ENCODE data around the gene TMEM238. TPM values are rescaled to one million over a fixed set of nuclear protein-coding genes. Genes with fewer than 3 reads are reported as not detected.
"Not testable (repeated sequence)": the region's sequence is repeated elsewhere in the genome, so short reads cannot be mapped to it uniquely, and the experiment has no call there.

The TMEM238 gene
- total RNA-seq, 2 experiments from 2014 or later = 11.3 to 12.1 TPM

DNA sequence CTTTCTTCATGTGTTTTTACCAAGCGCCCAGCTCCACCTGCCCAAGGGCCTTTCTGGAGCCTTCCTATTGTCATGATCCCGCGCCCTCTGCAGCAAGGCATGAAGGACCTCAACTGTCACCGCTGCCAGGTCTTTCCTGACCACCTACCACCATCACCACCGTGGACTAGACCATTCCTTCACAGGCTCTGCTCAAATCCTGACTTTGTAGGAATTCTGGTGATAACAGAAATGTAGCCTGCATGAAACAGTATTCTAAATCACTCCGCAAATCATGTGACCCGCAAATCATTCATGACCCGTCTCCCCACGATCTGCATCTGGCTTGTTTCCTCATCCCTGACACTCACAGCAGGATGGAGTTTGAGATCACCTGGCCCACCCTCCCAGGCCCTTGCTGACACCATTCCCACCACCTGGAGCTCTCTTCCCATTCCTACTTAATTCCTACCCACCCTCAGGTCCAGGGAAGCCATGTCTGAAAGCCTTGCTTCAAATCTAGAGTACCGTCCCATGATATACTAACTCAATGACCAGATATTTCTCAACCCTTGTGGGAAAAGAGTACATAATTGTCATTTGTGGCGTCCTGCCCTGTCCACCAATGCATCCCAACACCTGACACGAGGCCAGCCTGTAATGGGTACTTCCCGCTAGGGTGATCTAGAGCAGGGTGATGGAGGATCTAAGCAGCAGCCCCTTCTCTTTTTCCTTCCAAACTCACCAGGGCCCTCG, 22.2 kb upstream of the TMEM238 start:
- POLR2A ChIA-PET = interaction anchor here (2.4 to 3.2 kb wide), 3 partner anchors 17 to 22 kb away, joined by 14 to 26 read pairs (median 16); partner anchors contain the start of genes RPL28 and TMEM238
- CTCF ChIA-PET = interaction anchor here (1.0 to 1.8 kb wide), 3 partner anchors 12 to 104 kb away, joined by 3 to 5 read pairs (median 4); partner anchors contain the start of gene TMEM238

DNA sequence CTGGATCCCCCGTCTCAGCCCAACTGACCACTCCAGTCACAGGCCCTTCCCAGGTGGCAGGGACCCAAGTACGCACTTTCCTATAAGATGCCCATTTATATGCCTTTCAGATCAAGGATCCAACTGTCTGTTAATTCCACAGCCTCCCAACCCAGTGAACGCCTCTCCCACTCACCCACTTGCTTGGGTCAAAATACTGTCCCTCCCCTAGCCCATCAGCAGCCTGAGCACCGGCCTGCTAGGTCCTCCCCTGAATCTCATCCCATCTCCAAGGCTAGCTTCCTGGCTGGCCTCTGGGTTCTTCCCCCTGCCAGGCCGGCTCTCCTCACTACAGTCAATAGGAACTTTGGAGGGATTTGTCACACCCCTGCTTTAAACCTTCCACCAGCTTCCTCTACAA, 21.5 kb upstream of the TMEM238 start:
- POLR2A ChIA-PET = interaction anchor here (2.5 to 3.2 kb wide), 2 partner anchors 19 to 22 kb away, joined by 16 to 26 read pairs; partner anchors contain the start of genes RPL28 and TMEM238
- CTCF ChIA-PET = interaction anchor here (1.0 to 1.2 kb wide), 2 partner anchors 13 to 103 kb away, joined by 3 to 4 read pairs; no protein-coding TSS in a partner anchor

DNA sequence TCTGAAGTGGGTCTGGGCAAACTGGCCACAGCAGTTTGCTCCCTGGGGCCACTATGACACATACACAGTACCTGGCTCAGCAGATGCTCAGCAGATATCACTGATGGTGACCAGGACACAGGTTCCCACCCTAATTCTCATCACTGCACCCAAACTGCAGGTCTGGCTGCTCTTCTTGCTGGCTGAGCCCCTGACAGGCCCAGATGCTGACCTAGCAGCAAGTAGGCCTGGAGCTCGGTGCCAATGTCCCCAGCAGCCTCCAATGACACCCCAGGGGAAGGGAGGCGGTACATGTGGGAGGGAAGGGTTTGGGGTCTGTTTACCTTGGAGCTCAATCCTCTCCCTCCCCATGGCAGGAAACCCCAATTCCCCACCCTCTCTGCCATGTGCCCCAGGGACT, 18.4 kb upstream of the TMEM238 start:
- ChIA-PET CTCF (no interaction called here), POLR2A (interaction anchor here (2.2 to 3.0 kb wide), 2 partner anchors 12 to 14 kb away, joined by 5 to 7 read pairs; no protein-coding TSS in a partner anchor)

DNA sequence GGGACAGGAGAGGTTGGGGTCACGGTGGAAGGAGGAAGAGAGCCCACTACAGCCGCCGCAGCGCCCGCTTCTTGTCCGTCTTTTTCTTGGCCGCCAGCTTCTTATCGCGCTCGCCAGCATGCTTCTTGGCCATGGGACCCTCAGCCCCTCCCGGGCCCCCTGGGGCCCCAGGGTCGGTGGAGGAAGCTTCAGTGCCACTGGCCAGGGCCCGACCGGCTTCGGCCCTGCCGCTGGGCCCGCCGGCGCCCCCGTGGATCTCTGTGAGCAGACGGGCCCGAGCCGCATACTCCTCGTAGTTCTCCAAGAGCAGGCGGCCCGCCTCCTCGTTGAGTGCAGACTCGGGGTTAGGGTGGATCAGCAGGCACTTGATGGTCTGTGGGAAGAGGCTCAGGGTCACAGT, 17.3 kb upstream of the TMEM238 start:
- CTCF ChIA-PET = not testable (repeated sequence)
- POLR2A ChIA-PET = interaction anchor here (2.2 to 3.0 kb wide), 2 partner anchors 11 to 13 kb away, joined by 5 to 7 read pairs; no protein-coding TSS in a partner anchor

DNA sequence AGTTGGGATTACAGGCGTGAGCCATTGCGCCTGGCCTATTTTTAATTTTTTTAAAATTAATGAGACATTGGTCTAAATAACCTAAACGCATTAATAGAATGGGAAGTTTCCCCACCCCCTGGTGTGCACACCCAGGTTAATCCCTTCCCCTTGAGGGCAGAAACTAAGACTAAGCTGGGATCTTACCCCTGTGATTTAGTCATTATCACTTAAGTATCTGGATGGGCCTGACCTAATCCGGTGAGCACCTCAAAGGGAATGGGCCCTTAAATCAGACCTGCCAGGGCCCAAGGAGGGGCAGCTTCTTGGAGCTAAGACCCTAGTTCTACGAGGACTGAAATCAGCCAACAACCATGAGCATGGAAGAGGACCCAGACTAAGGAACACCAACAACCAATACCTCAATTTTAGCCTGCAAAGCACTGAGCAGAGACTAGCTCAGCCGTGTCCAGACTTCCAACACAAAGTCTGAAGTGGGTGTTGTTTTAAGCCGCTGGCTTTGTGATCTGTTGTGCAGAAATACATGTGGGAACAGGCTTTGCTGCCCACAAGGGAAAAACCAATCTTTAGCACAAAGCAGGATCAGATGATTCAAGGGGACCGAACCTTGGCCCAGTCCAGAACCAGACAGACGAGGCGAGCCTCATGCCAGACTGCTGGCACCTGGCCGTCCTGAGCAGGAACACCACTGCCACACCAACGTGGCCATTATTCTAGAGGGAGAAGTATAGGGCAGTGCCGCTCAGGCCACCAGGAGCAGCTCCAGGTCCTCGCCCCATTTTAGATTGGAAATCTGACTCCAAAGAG, 16.4 kb upstream of the TMEM238 start:
- ChIA-PET CTCF (no interaction called here), POLR2A (interaction anchor here (2.2 to 3.0 kb wide), 2 partner anchors 10 to 12 kb away, joined by 5 to 7 read pairs; no protein-coding TSS in a partner anchor)

DNA sequence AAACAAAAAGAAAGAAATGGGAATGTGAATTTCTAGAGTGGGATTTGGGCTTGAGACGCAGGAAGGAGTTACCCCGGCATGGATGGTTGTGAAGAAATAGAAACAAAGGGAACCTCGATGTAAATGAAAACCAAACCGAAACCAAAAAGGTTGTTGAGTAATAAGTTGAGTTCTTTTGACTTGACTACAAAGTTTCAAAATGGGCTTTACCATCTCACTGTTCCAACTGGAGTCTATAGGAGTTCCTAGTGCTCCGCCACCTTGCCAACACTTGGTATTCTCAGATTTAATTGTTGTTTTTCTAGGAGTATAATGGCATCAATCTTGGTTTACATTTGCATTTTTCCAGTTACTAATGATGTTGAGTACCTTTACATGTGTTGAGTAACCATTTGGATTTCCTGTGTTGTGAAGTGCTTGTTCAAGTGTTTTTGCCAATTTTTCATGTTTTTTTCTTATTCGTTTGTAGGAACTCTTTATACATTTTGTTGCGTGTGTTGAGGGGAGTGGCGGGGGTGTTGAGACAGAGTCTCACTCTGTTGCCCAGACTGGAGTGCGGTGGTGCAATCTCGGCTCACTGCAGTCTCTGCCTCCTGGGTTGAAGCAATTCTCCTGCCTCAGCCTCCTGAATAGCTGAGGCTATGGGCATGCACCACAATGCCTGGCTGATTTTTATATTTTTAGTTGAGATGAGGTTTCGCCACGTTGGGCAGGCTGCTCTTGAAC, 14.3 kb upstream of the TMEM238 start:
- POLR2A ChIA-PET = interaction anchor here (1.4 kb wide), 1 partner anchor 12 kb away, joined by 6 read pairs; the partner anchor contains the start of gene RPL28
- CTCF ChIA-PET = no interaction called here

DNA sequence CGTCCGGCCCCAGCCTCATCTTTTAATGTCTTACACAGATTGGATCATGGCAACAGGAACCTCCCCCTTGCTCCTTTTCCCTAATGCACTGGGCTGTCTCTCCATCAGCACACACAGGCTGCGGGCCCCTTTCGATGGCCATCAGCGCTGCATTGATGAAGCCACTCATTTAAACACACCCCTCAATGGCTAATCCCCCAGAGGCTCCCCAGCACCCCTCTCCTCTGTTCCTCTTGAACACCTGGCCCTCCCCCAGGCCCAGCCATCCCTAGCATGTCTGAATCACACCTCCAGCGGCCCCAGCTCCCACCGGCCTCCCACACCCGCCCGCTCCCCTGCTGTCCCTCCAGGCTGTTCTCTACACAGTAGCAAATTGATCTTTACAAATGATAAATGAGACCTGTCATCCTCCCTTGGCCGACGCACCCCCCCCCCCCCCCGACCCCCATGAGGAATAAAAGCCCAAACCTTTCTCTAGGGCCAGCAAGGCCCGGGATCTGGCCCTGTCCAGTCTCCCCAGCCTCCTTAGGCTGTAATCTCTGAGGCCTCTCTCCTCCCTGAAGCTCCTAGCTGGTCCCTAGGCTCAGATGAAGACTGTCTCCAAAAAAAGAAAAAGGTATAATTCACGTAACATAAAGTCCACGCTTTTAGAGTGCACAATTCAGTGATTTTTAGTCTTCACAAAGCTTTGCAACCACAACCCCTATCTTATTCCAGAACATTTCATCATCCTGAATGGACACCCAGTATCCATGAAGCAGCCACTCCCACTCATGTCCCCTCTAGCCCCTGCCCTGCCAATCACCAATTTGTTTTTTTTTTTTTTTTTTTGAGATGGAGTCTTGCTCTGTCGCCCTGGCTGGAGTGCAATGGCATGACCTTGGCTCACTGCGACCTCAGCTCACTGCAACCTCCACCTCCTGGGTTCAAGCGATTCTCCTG, 9.0 kb upstream of the TMEM238 start:
- ChIA-PET CTCF (no interaction called here), POLR2A (interaction anchor here (0.6 to 1.6 kb wide), 2 partner anchors 14 to 157 kb away, joined by 3 read pairs; no protein-coding TSS in a partner anchor)

DNA sequence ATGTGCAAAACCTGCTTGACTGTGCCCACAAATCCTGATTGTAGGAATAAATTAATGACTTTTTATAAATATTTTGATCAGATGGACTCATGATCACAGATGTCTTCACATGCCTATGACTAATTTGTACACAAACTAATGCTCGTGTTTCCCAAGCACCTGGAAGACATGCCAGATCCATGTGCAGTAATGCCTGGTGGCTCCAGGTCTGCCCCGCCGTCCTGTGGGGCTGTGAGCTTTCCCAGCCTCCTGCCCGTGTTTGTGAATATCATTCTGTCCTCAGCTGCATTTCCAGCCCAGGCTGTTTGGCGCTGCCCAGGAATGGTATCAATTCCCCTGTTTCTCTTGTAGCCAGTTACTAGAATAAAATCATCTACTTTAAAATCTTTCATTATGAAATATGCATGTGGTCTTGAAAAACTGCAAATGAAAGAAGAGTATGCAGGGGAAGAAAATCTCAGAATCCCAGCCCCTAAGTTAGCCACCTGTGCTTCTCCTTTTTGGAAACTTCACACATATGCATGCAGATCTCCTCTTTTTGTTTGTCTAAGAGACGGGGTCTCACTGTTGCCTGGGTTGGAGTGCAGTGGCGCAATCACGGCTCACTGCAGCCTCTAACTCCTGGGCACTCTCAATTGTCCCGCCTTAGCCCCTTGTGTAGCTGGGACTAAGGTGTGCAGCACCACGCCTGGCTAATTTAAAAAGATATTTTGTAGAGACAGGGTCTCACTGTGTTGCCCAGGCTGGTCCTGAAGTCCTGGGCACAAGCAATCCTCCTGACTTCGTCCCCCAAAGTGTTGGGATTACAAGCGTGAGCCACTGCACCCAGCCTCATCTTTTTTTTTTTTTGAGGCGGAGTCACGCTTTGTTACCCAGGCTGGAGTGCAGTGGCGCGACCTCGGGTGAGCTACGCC, 7.9 kb upstream of the TMEM238 start:
- ChIA-PET CTCF (no interaction called here), POLR2A (interaction anchor here (0.6 kb wide), 1 partner anchor 156 kb away, joined by 3 read pairs; no protein-coding TSS in a partner anchor)

DNA sequence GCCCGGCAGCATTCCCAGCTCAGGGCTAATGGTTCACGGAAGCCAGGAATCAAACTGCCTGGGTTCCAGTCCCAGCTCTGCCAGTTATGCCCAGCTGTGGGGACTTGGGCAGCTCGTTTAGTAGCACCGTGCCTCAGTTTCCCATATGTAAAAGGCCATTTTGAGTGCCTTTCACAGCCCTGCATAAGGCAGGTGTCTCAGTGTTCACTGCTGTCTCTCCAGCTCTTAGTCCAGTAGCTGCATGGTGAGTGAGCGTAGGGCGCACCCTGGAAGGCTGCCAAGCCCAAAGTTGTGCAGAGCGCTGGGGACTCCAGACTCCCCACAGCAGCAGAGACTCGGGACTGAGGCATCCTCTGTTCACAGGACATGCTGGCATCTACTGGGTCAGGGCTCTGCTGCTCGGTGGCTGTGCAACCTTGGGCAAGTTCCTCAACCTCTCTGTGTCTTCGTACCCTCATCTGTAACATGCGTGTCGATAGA, 7.1 kb upstream of the TMEM238 start:
- ChIA-PET CTCF (interaction anchor here (2.0 kb wide), 1 partner anchor 89 kb away, joined by 6 read pairs; no protein-coding TSS in a partner anchor), POLR2A (interaction anchor here (1.2 to 3.6 kb wide), 2 partner anchors 10 to 16 kb away, joined by 5 to 14 read pairs; partner anchors contain the start of gene UBE2S)

DNA sequence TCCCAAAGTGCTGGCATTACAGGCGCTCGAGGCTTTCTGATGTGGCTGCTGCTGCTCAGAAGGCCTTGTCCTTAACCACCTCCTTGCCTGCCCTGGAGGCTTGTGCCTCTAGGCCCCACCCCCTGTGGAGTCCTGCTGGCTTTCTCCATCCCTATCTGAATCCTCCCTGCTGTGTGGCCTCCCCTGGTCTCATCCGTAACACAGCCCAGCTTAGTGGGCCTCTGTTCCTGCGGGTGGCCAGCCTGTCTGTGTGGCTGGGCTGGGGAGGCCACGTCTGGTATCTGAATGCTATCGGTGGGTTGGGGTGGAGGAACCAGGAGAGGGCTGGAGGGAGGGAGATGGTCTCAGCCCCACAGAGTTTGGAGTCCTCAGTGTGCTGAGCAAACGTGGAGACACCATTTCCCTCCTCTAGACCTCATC, 6.4 kb upstream of the TMEM238 start:
- POLR2A ChIA-PET = interaction anchor here (1.2 to 3.6 kb wide), 3 partner anchors 11 to 17 kb away, joined by 5 to 14 read pairs (median 8); partner anchors contain the start of gene UBE2S
- CTCF ChIA-PET = interaction anchor here (2.0 kb wide), 1 partner anchor 89 kb away, joined by 6 read pairs; no protein-coding TSS in a partner anchor

DNA sequence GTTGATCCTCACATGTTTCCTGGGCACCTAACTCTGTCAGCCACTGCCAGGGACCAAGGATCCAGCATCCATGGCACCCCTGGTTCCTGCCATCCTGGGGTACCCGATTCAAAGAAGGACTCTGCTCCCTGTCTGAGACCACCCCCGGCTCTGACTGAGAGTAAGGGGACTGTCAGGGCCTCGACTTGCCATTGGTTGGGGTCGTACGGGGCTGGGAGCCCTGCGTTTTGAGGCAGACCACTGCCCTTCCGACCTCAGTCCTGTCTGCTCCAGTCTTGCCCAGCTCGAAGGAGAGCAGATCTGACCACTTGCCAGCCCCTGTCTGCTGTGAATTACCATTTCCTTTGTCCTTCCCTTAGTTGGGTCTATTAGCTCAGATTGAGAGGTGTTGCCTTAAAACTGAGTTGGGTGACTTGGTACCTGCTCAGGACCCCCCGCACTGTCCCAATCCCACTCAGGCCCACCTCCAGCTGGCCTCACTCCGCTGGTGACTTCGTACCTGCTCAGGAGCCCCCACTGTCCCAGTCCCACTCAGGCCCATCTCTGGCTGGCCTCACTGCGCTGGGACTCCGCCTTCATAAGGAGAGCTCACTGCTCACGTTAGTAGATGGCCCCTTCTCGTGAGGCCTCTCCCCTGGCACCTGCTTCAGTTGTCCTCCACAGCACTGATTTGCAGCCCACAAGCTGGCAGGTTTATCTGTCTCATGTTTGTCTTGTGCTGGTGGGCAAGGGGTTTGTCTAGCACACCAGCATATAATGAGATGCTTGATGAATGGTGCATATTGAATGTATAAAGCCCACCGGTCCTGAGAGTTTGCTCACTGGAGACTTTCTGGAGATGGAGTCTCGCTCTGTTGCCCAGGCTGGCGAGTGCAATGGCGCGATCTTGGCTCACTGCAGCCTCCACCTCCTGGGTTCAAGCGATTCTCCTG, 5.6 kb upstream of the TMEM238 start:
- POLR2A ChIA-PET = interaction anchor here (1.2 to 3.6 kb wide), 3 partner anchors 12 to 18 kb away, joined by 5 to 14 read pairs (median 8); partner anchors contain the start of gene UBE2S
- CTCF ChIA-PET = interaction anchor here (2.0 kb wide), 1 partner anchor 88 kb away, joined by 6 read pairs; no protein-coding TSS in a partner anchor

DNA sequence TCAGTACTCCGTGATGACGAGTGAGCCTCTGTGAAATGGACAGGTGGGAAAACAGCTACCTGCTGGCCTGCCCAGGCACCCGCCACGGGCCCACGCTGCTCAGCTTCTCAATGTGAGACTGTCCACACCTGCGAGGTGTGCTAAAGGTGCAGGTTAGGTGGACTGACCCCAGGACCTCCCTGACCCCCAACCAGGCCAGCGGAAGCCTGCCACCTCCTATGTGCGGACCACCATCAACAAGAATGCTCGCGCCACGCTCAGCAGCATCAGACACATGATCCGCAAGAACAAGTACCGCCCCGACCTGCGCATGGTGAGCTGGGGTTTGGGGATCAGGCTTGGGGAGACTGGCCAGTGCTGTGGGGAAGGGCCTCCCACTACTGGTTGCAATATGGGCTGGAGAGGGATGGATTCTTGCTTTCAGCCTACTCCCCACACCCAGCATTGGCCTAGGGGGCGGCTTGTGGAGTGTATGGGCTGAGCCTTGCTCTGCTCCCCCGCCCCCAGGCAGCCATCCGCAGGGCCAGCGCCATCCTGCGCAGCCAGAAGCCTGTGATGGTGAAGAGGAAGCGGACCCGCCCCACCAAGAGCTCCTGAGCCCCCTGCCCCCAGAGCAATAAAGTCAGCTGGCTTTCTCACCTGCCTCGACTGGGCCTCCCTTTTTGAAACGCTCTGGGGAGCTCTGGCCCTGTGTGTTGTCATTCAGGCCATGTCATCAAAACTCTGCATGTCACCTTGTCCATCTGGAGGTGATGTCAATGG, 3.8 kb upstream of the TMEM238 start:
- POLR2A ChIA-PET = interaction anchor here (1.2 to 3.6 kb wide), 6 partner anchors 14 to 133 kb away, joined by 3 to 16 read pairs (median 6); partner anchors contain the start of gene UBE2S

DNA sequence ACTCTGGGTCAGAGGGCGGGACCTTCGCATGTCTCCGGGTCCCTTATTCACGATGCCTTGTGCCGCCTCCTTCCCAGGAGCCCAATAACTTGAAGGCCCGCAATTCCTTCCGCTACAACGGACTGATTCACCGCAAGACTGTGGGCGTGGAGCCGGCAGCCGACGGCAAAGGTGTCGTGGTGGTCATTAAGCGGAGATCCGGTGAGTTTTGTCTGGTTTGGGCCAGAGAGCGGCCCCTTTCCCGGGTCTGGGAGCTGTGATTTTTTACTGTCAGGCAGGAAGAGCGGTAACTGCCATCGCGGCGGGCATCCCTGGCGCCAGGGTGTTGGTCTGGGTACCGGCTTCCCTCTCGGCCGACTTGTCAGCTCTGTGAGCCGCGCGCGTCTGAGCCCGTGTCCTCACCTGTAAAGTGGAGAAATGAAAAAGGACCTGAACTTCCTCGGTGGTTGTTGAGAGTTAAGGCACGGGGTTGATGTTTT, 2.4 kb upstream of the TMEM238 start:
- ChIA-PET CTCF (interaction anchor here (1.2 kb wide), 1 partner anchor 85 kb away, joined by 3 read pairs; no protein-coding TSS in a partner anchor), POLR2A (interaction anchor here (0.9 to 2.1 kb wide), 5 partner anchors 11 to 132 kb away, joined by 3 to 16 read pairs (median 5); partner anchors contain the start of genes KMT5C and UBE2S)

More for the DNA sequence above, 3.8 kb upstream of the TMEM238 start:
- CTCF ChIA-PET = interaction anchor here (0.9 kb wide), 1 partner anchor 20 kb away, joined by 3 read pairs; the partner anchor contains the start of gene UBE2S
